ENCODE data around the gene MAGOHB. TPM values are rescaled to one million over a fixed set of nuclear protein-coding genes. Genes with fewer than 3 reads are reported as not detected.

The MAGOHB gene
- total RNA-seq, 4 donors from 2014 or later = 6.0 to 27.8 (median 10.3) TPM

DNA sequence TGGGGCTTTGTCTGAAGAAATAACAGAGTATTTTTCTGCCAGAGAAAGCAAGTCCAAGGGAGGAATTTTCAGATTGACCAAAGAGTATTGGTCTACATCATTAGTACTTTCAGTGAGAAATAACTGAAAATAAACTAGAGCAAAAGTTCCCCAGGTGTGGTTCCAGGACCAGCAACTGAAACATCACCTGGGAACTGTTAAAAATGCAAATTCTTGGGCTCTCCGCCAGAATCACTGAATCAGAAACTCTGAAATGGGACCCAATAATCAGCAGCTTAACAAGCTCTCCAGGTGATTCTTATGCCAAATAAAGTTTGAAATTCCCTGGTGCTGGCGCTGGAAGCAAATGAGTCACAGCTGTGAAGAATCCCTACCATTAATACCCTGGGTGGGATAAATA, 55.6 kb downstream of the MAGOHB start:
- no peak for DNase-seq (ENCODE audit: low spot score in 2 of 2)
- Histone ChIP-seq H3K4me3 (no peak overlapping the region), H3K36me3 (no peaks in the 10 kb centered on the region), H3K4me1 (no peaks in the 10 kb centered on the region), H3K27ac (no peak overlapping the region), H3K27me3 (no peaks in the 10 kb centered on the region), H3K9me3 (no peaks in the 10 kb centered on the region)
- TF ChIP-seq POLR2A (IDR thresholded peaks at IDR 0.05) (no peak), POLR2AphosphoS5 (IDR thresholded peaks at IDR 0.05) (no peak), EP300 (IDR thresholded peaks at IDR 0.05) (no peak), CTCF (IDR thresholded peaks at IDR 0.05) (no peak)
- WGBS = 41% methylated on average over 2 of the region's 2 CpGs

- Histone ChIP-seq H3K4me1 (no peaks in the 10 kb centered on the region), H3K27me3 (no peaks in the 10 kb centered on the region), H3K9me3 (no peaks in the 10 kb centered on the region), H3K36me3 (no peaks in the 10 kb centered on the region), H3K27ac (no peak overlapping the region), H3K4me3 (no peak overlapping the region)
- WGBS = 65% methylated on average over 6 of the region's 6 CpGs
- no peak for DNase-seq (ENCODE audit: low spot score in 2 of 2)
- TF ChIP-seq EP300 (IDR thresholded peaks at IDR 0.05) (no peak), CTCF (IDR thresholded peaks at IDR 0.05) (no peak), POLR2AphosphoS5 (IDR thresholded peaks at IDR 0.05) (no peak), POLR2A (IDR thresholded peaks at IDR 0.05) (no peak)
Measured at GRCh38 chr12:10557329-10557728, 56.1 kb downstream of the MAGOHB start.

DNA sequence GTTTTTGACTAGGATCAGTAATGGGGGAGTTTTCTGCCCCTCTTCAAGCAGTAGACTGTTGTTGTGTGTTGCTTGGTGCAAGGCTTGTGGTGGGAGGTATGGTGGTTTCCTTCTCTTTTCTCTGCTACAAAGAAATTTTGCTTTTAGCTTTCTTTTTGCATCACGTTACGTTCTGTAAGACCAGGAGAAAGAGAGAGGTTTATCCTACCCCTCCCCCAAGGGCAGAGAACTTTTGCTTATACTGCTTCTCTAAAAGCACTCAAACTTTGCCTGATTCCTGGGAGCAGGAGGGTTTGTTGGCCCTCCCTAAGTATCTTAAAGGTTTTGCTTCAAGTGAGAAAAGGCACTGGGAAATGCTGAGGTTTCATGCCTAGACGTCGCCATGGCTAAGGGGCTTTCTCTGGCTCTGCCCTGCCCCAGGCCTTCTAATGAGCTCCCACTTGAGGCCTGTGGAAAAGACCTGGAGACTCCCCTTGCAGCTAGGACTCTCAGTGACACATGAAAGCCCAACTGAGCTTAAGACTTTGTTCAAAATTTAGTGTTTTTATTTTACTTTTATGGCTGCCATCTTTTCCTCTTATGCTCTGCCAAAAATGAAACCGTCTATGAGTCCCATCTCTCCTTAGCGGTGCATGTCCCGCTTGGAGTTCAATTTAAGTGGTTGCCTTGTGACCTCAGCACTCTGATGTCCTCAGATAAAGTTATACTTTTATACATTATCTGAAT, 58.5 kb downstream of the MAGOHB start:
- WGBS = 80% methylated on average over 7 of the region's 7 CpGs
- Histone ChIP-seq H3K27me3 (no peaks in the 10 kb centered on the region), H3K4me1 (no peaks in the 10 kb centered on the region), H3K4me3 (no peak overlapping the region), H3K9me3 (no peaks in the 10 kb centered on the region), H3K36me3 (no peaks in the 10 kb centered on the region), H3K27ac (no peak overlapping the region)
- TF ChIP-seq POLR2AphosphoS5 (IDR thresholded peaks at IDR 0.05) (no peak), EP300 (IDR thresholded peaks at IDR 0.05) (no peak), CTCF (IDR thresholded peaks at IDR 0.05) (no peak), POLR2A (IDR thresholded peaks at IDR 0.05) (no peak)
- no peak for DNase-seq (ENCODE audit: low spot score in 2 of 2)

DNA sequence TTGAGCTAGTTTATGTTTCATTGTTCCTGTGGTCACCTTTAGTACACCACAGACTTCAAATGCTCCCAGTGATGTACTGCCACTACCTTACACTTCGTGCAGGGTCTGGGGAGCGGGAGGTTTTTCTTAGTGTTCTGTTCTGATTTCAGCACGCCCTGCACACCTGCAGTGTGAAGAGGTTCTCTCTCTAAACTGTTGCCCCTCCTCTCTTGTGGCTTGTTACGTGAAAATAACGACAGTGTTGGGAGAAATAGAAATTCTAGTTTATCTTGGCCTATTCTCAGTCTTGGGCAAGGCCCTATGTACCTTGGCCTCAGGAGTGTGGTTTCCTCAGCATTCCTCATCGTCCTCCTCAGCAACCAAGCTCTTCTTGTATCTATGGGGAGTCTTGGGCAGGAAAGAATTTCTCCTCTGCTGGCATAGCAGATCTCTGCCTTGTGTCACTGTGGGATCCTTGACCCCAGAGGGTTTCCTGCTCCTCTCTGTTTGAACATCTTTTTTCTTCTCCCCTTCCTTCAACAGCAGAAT, 59.1 kb downstream of the MAGOHB start:
- Histone ChIP-seq H3K27me3 (no peaks in the 10 kb centered on the region), H3K4me1 (no peaks in the 10 kb centered on the region), H3K4me3 (no peak overlapping the region), H3K27ac (no peak overlapping the region), H3K36me3 (no peaks in the 10 kb centered on the region), H3K9me3 (no peaks in the 10 kb centered on the region)
- TF ChIP-seq POLR2AphosphoS5 (IDR thresholded peaks at IDR 0.05) = no peak
- TF ChIP-seq POLR2A (IDR thresholded peaks at IDR 0.05) = no peak
- TF ChIP-seq EP300 (IDR thresholded peaks at IDR 0.05) = no peak
- TF ChIP-seq CTCF (IDR thresholded peaks at IDR 0.05) = no peak
- no peak for DNase-seq (ENCODE audit: low spot score in 2 of 2)
- 76% methylated on average over 6 of the region's 6 CpGs for WGBS

Other genes starting within 250 kb of the MAGOHB start
- gene KLRK1, start 223.6 kb downstream of the MAGOHB start, total RNA-seq = 1 to 10 TPM in 1 of 4 donors, under 1 TPM in 1, not detected in 2; 0.51 to 4.3 TPM
- gene KLRC4, start 203.9 kb downstream of the MAGOHB start, total RNA-seq = not detected
- gene KLRC3, start 193.0 kb downstream of the MAGOHB start, total RNA-seq = not detected
- under 1 TPM in 1 of 4 donors, not detected in 3; 0.89 TPM for gene KLRC2, start 177.6 kb downstream of the MAGOHB start, total RNA-seq
- gene KLRC1, start 160.2 kb downstream of the MAGOHB start, total RNA-seq = not detected
- gene EIF2S3B, start 107.7 kb downstream of the MAGOHB start, total RNA-seq = 1 to 10 TPM in 2 of 4 donors, under 1 TPM in 2; 0.48 to 1.2 (median 0.95) TPM
- 1 to 10 TPM; 1.0 to 2.3 (median 1.2) TPM for gene STYK1, start 60.4 kb upstream of the MAGOHB start, total RNA-seq
- 100 to 1,000 TPM; 610 to 832 (median 677) TPM for gene YBX3, start 109.7 kb upstream of the MAGOHB start, total RNA-seq
- gene TAS2R7, start 189.0 kb upstream of the MAGOHB start, total RNA-seq = not detected
- gene TAS2R8, start 193.7 kb upstream of the MAGOHB start, total RNA-seq = not detected
- gene TAS2R9, start 196.6 kb upstream of the MAGOHB start, total RNA-seq = not detected
- gene TAS2R10, start 212.7 kb upstream of the MAGOHB start, total RNA-seq = 1 to 10 TPM in 1 of 4 donors, under 1 TPM in 3; 0.68 to 1.1 (median 0.75) TPM
- gene PRR4, start 235.9 kb upstream of the MAGOHB start, total RNA-seq = 100 to 1,000 TPM in 2 of 4 donors, 10 to 100 TPM in 2; 37.1 to 399 (median 124) TPM